K562 (cell line): ENCODE data around the gene CSNK1G2. TPM values are rescaled to one million over a fixed set of nuclear protein-coding genes. Genes with fewer than 3 reads are reported as not detected.

Experiments
- ATAC-seq: fragments of 200-7000 bp; cut with Tn5 transposase; 3 replicates; pipeline ENCODE4 v1.9.1; 2020; ENCODE audit warnings: moderate library complexity
- BruUV-seq: library from RNA; stranded (reverse); fragments of 400-500 nt; replicated peaks from 2 replicates; lab custom pipeline; 2021; lab: Mats Ljungman, UMichigan
- CTCF ChIA-PET: fragments of 300-600 bp; formaldehyde crosslinking; extraction: SDS; loops from one replicate; lab custom pipeline; 2021; ENCODE audit warnings: low intra/inter-chr PET ratio; lab: Yijun Ruan, JAX
- POLR2A ChIA-PET: fragments of 300-600, 350-650 bp; sonication (Branson Sonifier 250); formaldehyde crosslinking; extraction: SDS; loops from one replicate; lab custom pipeline; 2021; ENCODE audit warnings: antibody characterized with exemption, inconsistent platforms; lab: Yijun Ruan, JAX
- DNase-seq, 4 experiments: peaks; one replicate each; pipeline versions ENCODE4 v3.0.0 to v3.0.0-alpha.2; 2011 to 2018; ENCODE audit warnings: low spot score in 3 of 4, mixed read lengths in 3 of 4; ENCODE audit errors: extremely low read depth in 1 of 4
- FAIRE-seq: peaks from 2 replicates; lab custom pipeline; 2011; peaks lifted over from hg19 to GRCh38; lab: Jason Lieb, UNC
- H2AFZ ChIP-seq: 2 replicates; pipeline ENCODE4 v1.6.0; 2011; ENCODE audit warnings: low read depth, low read length, control low read depth, inconsistent platforms
- H3K27ac ChIP-seq: fragments of 200-600 bp; 3 replicates; pipeline ENCODE4 v1.8.0; 2011; ENCODE audit warnings: low read depth, mild to moderate bottlenecking, control low read depth, inconsistent platforms, low read length, moderate library complexity, mixed read lengths; ENCODE audit errors: extremely low read depth
- H3K27me3 ChIP-seq, 2 experiments: fragments of 300-600 bp in 1 of 2; 2 replicates in 1 of 2; 3 replicates in 1 of 2; pipeline versions ENCODE4 v1.6.0 to v1.8.0; 2011; ENCODE audit warnings: inconsistent platforms in 2 of 2, low read length in 2 of 2, mild to moderate bottlenecking in 1 of 2, mixed read lengths in 1 of 2, moderate library complexity in 1 of 2; ENCODE audit not compliant: control insufficient read depth in 2 of 2, insufficient read depth in 2 of 2
- H3K36me3 ChIP-seq: fragments of 300-600 bp; 3 replicates; pipeline ENCODE4 v1.8.0; 2011; ENCODE audit warnings: mild to moderate bottlenecking, low read length, inconsistent platforms; ENCODE audit not compliant: control insufficient read depth, insufficient read depth
- H3K4me1 ChIP-seq, 2 experiments: fragments of 200-600 bp in 1 of 2; replicated peaks in 1 of 2; 2 replicates in 1 of 2; 3 replicates in 1 of 2; pipeline versions ENCODE4 v1.5.1 to v1.8.0; 2011; ENCODE audit warnings: inconsistent platforms in 2 of 2, low read length in 2 of 2, mild to moderate bottlenecking in 1 of 2, mixed read lengths in 1 of 2, moderate library complexity in 1 of 2; ENCODE audit not compliant: control insufficient read depth in 2 of 2, insufficient read depth in 2 of 2
- H3K4me2 ChIP-seq: 2 replicates; pipeline ENCODE4 v1.6.1; 2011; ENCODE audit warnings: low read length, control low read depth, inconsistent platforms, mixed read lengths; ENCODE audit not compliant: insufficient read depth
- H3K4me3 ChIP-seq: fragments of 200-600 bp; sonication (generic), shearing (Covaris generic); 2 replicates; pipeline ENCODE4 v1.5.1; 2016; ENCODE audit warnings: control low read depth, inconsistent platforms
- H3K79me2 ChIP-seq: fragments of 200-600 bp; 3 replicates; pipeline ENCODE4 v1.8.0; 2011; ENCODE audit warnings: low read length, inconsistent platforms; ENCODE audit not compliant: control insufficient read depth, insufficient read depth
- H3K9ac ChIP-seq, 2 experiments: 2 replicates each; pipeline versions ENCODE4 v1.6.0 to v1.6.1; 2011; ENCODE audit warnings: low read depth in 2 of 2, low read length in 2 of 2, control low read depth in 1 of 2, inconsistent platforms in 1 of 2, mild to moderate bottlenecking in 1 of 2, mixed read lengths in 1 of 2; ENCODE audit not compliant: insufficient read depth in 1 of 2
- H3K9me1 ChIP-seq: one replicate; pipeline ENCODE4 v1.6.0; 2011; ENCODE audit warnings: inconsistent platforms, mild to moderate bottlenecking, low read length, moderate library complexity; ENCODE audit not compliant: control insufficient read depth, insufficient read depth
- H3K9me3 ChIP-seq: replicated peaks from 2 replicates; pipeline ENCODE4 v1.5.1; 2011; ENCODE audit warnings: low read depth, low read length, inconsistent platforms; ENCODE audit not compliant: control insufficient read depth, insufficient read depth
- H4K20me1 ChIP-seq: replicated peaks from 2 replicates; pipeline ENCODE4 v1.6.1; 2011; ENCODE audit warnings: low read length, inconsistent platforms, mixed read lengths; ENCODE audit not compliant: control insufficient read depth, insufficient read depth
- BRD9 ChIP-seq: fragments of 450-650 bp; IDR thresholded peaks from 2 replicates; pipeline ENCODE4 v1.6.1; 2018; ENCODE audit warnings: low read depth; ENCODE audit not compliant: partially characterized antibody
- CBX8 ChIP-seq: fragments of 200-600 bp; sonication (generic); IDR thresholded peaks from 2 replicates; pipeline ENCODE4 v1.6.1; 2012; ENCODE audit warnings: borderline replicate concordance, mixed run types, low read depth, mild to moderate bottlenecking, moderate library complexity, mixed read lengths, low read length, control low read depth, inconsistent platforms; ENCODE audit not compliant: poor library complexity, severe bottlenecking; ENCODE audit errors: extremely low read depth
- DDX20 ChIP-seq: fragments of 450-650 bp; IDR thresholded peaks from 2 replicates; pipeline ENCODE4 v1.6.1; 2016; ENCODE audit warnings: missing genetic modification characterization, low read depth, mild to moderate bottlenecking, missing compliant biosample characterization, moderate library complexity
- FOXK2 ChIP-seq, 2 experiments: fragments of 450-650 bp; IDR thresholded peaks in 1 of 2; conservative IDR thresholded peaks in 1 of 2; 2 replicates each; pipeline ENCODE4 v1.6.1; 2016; ENCODE audit warnings: low read depth in 2 of 2, mild to moderate bottlenecking in 1 of 2
- HMGN3 ChIP-seq: IDR thresholded peaks from 2 replicates; pipeline ENCODE4 v1.6.1; 2011; ENCODE audit warnings: borderline replicate concordance, low read depth, mild to moderate bottlenecking, mixed read lengths, low read length; ENCODE audit not compliant: insufficient read length; ENCODE audit errors: extremely low read depth
- HNRNPH1 ChIP-seq: fragments of 200-400 bp; formaldehyde crosslinking; optimal IDR thresholded peaks from 2 replicates; pipeline ENCODE3; 2017; ENCODE audit warnings: low read depth, mild to moderate bottlenecking, low read length, moderate library complexity
- HNRNPL ChIP-seq: fragments of 200-400 bp; formaldehyde crosslinking; IDR thresholded peaks from 2 replicates; pipeline ENCODE4 v1.6.1; 2017; ENCODE audit warnings: low read depth, mild to moderate bottlenecking, low read length
- LARP7 ChIP-seq: fragments of 450-650 bp; IDR thresholded peaks from 2 replicates; pipeline ENCODE4 v1.6.1; 2016
- PURB ChIP-seq: sonication (generic); formaldehyde crosslinking; IDR thresholded peaks from 2 replicates; pipeline ENCODE4 v1.9.0; 2021; ENCODE audit warnings: low read depth, mild to moderate bottlenecking, missing genetic modification reagents
- WGBS: fragments of 100-300 bp; shearing (Covaris generic); methylation state at CpG from one replicate; pipeline ENCODE4 v1.1.6; 2016; ENCODE audit warnings: low coverage, mixed read lengths; ENCODE audit not compliant: insufficient coverage; ENCODE audit errors: missing lambda C conversion rate; 5-methylcytosine and 5-hydroxymethylcytosine counted together
- in situ Hi-C: fragments of 300-500 bp; cut with MboI; formaldehyde crosslinking; loops from 4 replicates; pipeline ENCODE4 v1.15.0; 2018; ENCODE audit warnings: inconsistent platforms, mixed read lengths
- intact Hi-C: fragments of 100-400 bp; cut with micrococcal nuclease; formaldehyde crosslinking; loops from 2 replicates; pipeline ENCODE4 v1.14.2; 2022
- polyA plus RNA-seq, 8 experiments: library from polyadenylated mRNA; depleted of rRNA in 4 of 8; stranded (reverse) in 5 of 8; unstranded in 3 of 8; fragments of >200 nt; fragmentation: Nextera tagmentation in 2 of 8; fragmentation: Illumina TruSeq in 1 of 8; extraction: Ambion mirVana in 2 of 8; extraction: Trizol in 1 of 8; gene quantifications; 2 replicates each; pipeline versions ENCODE4 v1.2.1 to v1.2.3, GENCODE V29; 2011 to 2014; ENCODE audit warnings: inconsistent platforms in 1 of 8, missing spikeins in 1 of 8
- total RNA-seq, 7 experiments: library from RNA; depleted of rRNA in 6 of 7; stranded (reverse); fragments of >200 nt in 6 of 7; fragmentation: Illumina TruSeq in 2 of 7; extraction: Trizol in 2 of 7; gene quantifications; 2 replicates each; pipeline versions ENCODE4 v1.2.1 to v1.2.3, GENCODE V29; 2011 to 2021; ENCODE audit warnings: low replicate concordance in 1 of 7
- TF ChIP-seq, protein P1 (sequence below): IDR thresholded peaks from 2 replicates; pipeline ENCODE4 v1.6.1; 2011; ENCODE audit warnings: borderline replicate concordance, low read depth, mild to moderate bottlenecking, moderate library complexity, low read length; ENCODE audit not compliant: insufficient read depth, poor library complexity, severe bottlenecking
- TF ChIP-seq, protein P2 (sequence below), 3 experiments: fragments of 200-800 bp in 1 of 3; sonication (Bioruptor generic) in 1 of 3; sonication (generic) in 1 of 3; formaldehyde crosslinking in 1 of 3; IDR thresholded peaks; 2 replicates each; pipeline versions ENCODE4 v1.6.1 to v1.8.0; 2016 to 2022; ENCODE audit warnings: mild to moderate bottlenecking in 2 of 3, missing compliant biosample characterization in 2 of 3, missing genetic modification characterization in 2 of 3, missing genetic modification reagents in 1 of 3
- TF ChIP-seq, protein P3 (sequence below), 2 experiments: fragments of 200-800 bp in 1 of 2; sonication (Bioruptor generic) in 1 of 2; sonication (generic) in 1 of 2; formaldehyde crosslinking in 1 of 2; IDR thresholded peaks in 1 of 2; conservative IDR thresholded peaks in 1 of 2; 2 replicates each; pipeline versions ENCODE4 v1.5.0 to v1.6.1; 2016 to 2020; ENCODE audit warnings: missing compliant biosample characterization in 1 of 2, missing genetic modification characterization in 1 of 2, missing genetic modification reagents in 1 of 2

Gene CSNK1G2
- total and polyA plus RNA-seq, 9 of the 15 experiments (the other 6 are each of a cell fraction or from before 2014, with no cell fraction given) = 0.48 to 119 (median 49.5) TPM

DNA sequence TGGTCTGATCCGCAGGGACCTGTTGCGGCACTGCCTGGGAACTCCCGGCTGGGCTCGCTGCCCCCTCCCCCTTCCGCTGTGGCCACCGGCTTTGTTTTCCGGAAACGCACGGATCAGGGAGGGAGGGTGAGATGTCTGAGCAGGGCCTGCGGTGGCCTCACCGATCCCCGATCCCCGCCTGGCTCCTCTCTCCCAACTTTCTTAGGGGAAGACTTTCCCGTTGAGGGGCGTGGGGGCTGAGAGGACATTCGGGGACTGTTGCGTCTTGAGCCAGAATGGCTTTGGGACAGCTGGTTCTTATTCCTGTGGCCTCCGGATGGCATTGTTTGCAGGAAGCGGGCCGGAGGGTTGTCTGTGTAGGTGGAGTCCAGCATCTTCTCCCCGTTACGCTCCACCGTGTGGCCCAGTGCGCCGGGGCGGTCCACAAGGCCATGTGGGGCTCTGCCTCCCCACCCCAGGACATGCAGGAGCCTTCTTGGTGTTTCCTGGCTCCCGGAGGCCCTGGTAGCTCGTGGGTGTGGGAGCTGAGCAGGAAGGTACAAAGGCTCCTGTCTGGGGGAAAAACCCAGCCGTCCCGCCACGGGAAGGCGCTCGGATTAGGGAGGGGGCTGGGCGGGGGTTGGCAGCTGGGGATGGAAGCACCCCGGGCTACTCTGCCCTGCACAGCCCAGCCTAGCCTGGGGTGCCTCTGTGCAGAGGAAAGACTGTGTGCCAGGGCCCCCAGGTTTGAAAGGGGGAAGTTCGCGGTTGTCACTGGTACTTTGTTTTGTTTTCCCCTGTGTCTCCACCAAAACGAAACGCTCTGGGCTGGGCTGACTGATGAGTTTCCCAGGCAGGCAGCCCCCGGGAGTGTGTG lies 1.3 kb downstream of the CSNK1G2 start:
- no peak overlapping the region for H2AFZ ChIP-seq
- WGBS = 1% methylated on average over 28 of the region's 40 CpGs
- FAIRE-seq = peak; percentile 89
- no peaks in the 10 kb centered on the region for H3K9me3 ChIP-seq
- peak overlapping the region; percentile 61 to 98 for H3K9ac ChIP-seq
- in situ Hi-C loops (no loop called here), intact Hi-C loops (no loop called here)
- ATAC-seq = peak; percentile 85
- peak overlapping the region; percentile 89 for H3K4me2 ChIP-seq
- BruUV-seq = TSS peak; percentile 60
- ChIA-PET POLR2A (interaction anchor here (1.2 kb wide), 1 partner anchor 89 kb away, joined by 4 read pairs; no protein-coding TSS in a partner anchor), CTCF (interaction anchor here (0.6 kb wide), 1 partner anchor 116 kb away, joined by 3 read pairs; no protein-coding TSS in a partner anchor)
- DNase-seq = peak in 3 of 4 experiments; percentile 52 to 86 (median 83)
- peaks cover 68% of the 10 kb centered on the region for H3K79me2 ChIP-seq
- H3K27ac ChIP-seq = peak overlapping the region; percentile 85
- peaks cover 36% of the 10 kb centered on the region for H4K20me1 ChIP-seq
- peaks cover 5% of the 10 kb centered on the region for H3K9me1 ChIP-seq
- peaks cover 25 to 74% of the 10 kb centered on the region in 2 experiments for H3K4me1 ChIP-seq
- H3K27me3 ChIP-seq = no peaks in the 10 kb centered on the region
- peak overlapping the region; percentile 91 for H3K4me3 ChIP-seq
- peaks cover 16% of the 10 kb centered on the region; the same call in 1 of the 3 replicates for H3K36me3 ChIP-seq
- TF ChIP-seq DDX20 (tag) = no peak
- no peak for TF ChIP-seq CBX8
- TF ChIP-seq, protein P1, sequence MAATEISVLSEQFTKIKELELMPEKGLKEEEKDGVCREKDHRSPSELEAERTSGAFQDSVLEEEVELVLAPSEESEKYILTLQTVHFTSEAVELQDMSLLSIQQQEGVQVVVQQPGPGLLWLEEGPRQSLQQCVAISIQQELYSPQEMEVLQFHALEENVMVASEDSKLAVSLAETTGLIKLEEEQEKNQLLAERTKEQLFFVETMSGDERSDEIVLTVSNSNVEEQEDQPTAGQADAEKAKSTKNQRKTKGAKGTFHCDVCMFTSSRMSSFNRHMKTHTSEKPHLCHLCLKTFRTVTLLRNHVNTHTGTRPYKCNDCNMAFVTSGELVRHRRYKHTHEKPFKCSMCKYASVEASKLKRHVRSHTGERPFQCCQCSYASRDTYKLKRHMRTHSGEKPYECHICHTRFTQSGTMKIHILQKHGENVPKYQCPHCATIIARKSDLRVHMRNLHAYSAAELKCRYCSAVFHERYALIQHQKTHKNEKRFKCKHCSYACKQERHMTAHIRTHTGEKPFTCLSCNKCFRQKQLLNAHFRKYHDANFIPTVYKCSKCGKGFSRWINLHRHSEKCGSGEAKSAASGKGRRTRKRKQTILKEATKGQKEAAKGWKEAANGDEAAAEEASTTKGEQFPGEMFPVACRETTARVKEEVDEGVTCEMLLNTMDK = peak; percentile 33
- no peak for TF ChIP-seq HNRNPH1
- TF ChIP-seq, protein P2, sequence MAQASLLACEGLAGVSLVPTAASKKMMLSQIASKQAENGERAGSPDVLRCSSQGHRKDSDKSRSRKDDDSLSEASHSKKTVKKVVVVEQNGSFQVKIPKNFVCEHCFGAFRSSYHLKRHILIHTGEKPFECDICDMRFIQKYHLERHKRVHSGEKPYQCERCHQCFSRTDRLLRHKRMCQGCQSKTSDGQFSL (CRISPR knock-in tag; IDR thresholded peaks at IDR 0.05) = 0 out of 2 replicates have a peak, but pooled peaks have one; percentile 1
- TF ChIP-seq, protein P2 (tag; IDR thresholded peaks at IDR 0.05) = no peak
- TF ChIP-seq LARP7 = no peak
- peak in 1 of 2 experiments; percentile 22; a peak in 1 of 4 replicates for TF ChIP-seq FOXK2 (conservative IDR thresholded peaks at IDR 0.05 in 1 of 2, IDR thresholded peaks at IDR 0.05 in 1 of 2; ENCODE audit: low read depth in 2 of 2)
- no peak for TF ChIP-seq HNRNPL
- TF ChIP-seq, protein P3, sequence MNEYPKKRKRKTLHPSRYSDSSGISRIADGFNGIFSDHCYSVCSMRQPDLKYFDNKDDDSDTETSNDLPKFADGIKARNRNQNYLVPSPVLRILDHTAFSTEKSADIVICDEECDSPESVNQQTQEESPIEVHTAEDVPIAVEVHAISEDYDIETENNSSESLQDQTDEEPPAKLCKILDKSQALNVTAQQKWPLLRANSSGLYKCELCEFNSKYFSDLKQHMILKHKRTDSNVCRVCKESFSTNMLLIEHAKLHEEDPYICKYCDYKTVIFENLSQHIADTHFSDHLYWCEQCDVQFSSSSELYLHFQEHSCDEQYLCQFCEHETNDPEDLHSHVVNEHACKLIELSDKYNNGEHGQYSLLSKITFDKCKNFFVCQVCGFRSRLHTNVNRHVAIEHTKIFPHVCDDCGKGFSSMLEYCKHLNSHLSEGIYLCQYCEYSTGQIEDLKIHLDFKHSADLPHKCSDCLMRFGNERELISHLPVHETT (CRISPR knock-in tag; conservative IDR thresholded peaks at IDR 0.05 in 1 of 2, IDR thresholded peaks at IDR 0.05 in 1 of 2) = peak in 1 of 2 experiments; percentile 75; a peak in 1 of 4 replicates
- no peak for TF ChIP-seq BRD9
- TF ChIP-seq HMGN3 = peak; percentile 47
- TF ChIP-seq PURB = no peak
